ENCODE results near the gene MTCH1.

The MTCH1 gene

GRCh38 chr6:36926708-36927513, 59.1 kb downstream of the MTCH1 start:
- no peak for DNase-seq (ENCODE audit: low spot score)

- DNase-seq (ENCODE audit: low spot score): no peak
These were observed 60.2 kb downstream of the MTCH1 start for GRCh38 chr6:36925809-36926208.

GRCh38 chr6:36924778-36925374, 61.1 kb downstream of the MTCH1 start:
- no peak for DNase-seq (ENCODE audit: low spot score)

GRCh38 chr6:36924131-36924530, 61.9 kb downstream of the MTCH1 start:
- no peak for DNase-seq (ENCODE audit: low spot score)

- no peak for DNase-seq (ENCODE audit: low spot score)
These were observed 65.5 kb downstream of the MTCH1 start for GRCh38 chr6:36920546-36920945.

GRCh38 chr6:36920049-36920448, 65.9 kb downstream of the MTCH1 start:
- DNase-seq (ENCODE audit: low spot score): no peak

All from putamen (tissue), 1 donor.